Measurements from ENCODE around the gene KMT5C.

Gene KMT5C

DNA sequence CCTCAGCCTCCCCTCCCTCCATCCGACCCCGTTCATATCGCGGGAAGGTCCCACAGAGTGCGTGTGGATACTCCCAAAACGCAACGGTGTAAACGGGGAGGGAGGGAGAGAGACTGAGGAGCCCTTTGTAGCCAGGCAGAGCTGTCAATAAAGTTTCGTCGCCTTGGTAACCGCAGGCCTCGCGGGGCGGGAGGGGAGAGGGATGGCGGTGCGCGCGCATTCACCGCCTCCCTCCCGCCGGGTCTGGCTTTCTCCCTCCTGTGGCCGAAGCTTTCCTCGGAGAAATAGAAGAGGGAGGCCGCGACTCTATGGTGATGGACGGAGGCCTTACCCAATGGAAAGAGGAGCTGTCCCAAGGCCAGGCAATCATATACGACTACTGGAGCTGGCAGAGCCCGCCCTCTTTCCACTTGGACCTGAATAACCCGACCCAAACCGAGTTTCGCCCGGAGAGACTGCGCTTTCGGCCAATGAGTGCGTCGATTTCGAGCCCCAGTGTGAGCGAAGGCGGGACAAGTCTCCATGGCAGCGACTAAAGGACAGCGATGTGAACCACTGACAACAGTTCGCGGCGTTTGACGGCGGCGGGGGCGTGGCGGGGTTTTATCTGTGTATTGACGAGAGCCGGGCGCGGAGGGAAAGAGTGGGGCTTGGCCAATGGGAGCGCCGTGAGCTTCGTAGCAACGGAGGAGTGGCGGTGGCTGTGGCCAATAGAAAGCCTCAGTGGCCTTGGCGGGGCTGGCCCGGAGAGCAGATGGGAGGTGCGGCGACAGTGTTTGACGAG, at the start of gene KMT5C:
TSS of gene KMT5C (plus strand) at position 772 of the 784 bp plus-strand sequence. CDS start 2,061 bp downstream, outside the sequence.
- TF ChIP-seq POLR2A (IDR thresholded peaks at IDR 0.05; ENCODE audit: extremely low read depth, insufficient read length) = no peak
- TF ChIP-seq, protein P1, sequence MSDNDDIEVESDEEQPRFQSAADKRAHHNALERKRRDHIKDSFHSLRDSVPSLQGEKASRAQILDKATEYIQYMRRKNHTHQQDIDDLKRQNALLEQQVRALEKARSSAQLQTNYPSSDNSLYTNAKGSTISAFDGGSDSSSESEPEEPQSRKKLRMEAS (IDR thresholded peaks at IDR 0.05; ENCODE audit: low read depth, low read length) = peak; percentile 29; the same call in 1 of the 2 replicates
- peak; percentile 98 for DNase-seq (ENCODE audit: low read depth)
- peak within 1 kb of the TSS; percentile 59 for H3K4me3 ChIP-seq (ENCODE audit: low read depth, low read length)

DNA sequence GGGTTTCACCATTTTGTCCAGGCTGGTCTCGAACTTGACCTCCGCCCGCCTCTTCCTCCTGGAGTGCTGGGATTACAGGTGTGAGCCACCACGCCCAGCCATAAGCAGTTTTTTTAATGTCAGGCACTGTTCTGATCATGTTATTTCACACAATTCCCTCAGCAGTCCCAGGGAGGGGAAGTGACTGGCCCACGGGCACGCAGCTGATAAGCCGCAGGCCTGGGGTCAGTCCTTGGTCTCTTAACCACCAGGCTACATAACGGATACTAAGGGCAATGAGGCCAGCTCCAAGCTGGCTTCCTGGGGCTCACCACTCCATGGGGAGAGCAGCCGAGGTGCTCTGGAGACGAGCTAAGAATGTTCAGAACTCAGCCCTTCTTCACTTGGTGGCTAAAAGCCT, 42.4 kb upstream of the KMT5C start:
- H3K4me3 ChIP-seq (ENCODE audit: low read depth, low read length) = no peak overlapping the region
- no peak for DNase-seq (ENCODE audit: low read depth)
- TF ChIP-seq, protein P2, sequence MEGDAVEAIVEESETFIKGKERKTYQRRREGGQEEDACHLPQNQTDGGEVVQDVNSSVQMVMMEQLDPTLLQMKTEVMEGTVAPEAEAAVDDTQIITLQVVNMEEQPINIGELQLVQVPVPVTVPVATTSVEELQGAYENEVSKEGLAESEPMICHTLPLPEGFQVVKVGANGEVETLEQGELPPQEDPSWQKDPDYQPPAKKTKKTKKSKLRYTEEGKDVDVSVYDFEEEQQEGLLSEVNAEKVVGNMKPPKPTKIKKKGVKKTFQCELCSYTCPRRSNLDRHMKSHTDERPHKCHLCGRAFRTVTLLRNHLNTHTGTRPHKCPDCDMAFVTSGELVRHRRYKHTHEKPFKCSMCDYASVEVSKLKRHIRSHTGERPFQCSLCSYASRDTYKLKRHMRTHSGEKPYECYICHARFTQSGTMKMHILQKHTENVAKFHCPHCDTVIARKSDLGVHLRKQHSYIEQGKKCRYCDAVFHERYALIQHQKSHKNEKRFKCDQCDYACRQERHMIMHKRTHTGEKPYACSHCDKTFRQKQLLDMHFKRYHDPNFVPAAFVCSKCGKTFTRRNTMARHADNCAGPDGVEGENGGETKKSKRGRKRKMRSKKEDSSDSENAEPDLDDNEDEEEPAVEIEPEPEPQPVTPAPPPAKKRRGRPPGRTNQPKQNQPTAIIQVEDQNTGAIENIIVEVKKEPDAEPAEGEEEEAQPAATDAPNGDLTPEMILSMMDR (IDR thresholded peaks at IDR 0.05; ENCODE audit: low read depth, low read length) = no peak
- TF ChIP-seq POLR2A (IDR thresholded peaks at IDR 0.05; ENCODE audit: extremely low read depth, insufficient read length) (no peak), MYC (IDR thresholded peaks at IDR 0.05; ENCODE audit: low read depth, low read length) (no peak)
- TF ChIP-seq, protein P1 (IDR thresholded peaks at IDR 0.05; ENCODE audit: low read depth, low read length) = no peak

DNA sequence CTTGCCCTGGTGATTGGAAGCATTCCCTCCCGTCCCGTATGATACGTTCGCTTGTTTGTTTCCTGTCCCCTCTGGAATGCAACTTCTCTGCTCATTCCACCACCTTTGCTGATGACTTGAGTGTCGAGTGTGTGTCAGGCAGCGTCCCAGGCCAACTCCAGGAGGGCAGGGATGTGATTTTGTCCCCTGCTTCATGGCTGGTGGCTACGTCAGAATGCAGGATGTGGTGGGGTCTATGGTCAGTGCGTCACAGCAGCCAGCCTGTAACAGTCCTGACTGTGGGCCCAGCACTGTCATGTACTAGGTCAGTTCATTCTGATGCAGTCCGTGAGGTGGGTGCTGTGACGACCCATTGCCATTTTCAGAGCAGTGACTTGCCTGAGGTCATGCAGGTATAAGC, 39.7 kb upstream of the KMT5C start:
- DNase-seq (ENCODE audit: low read depth) = no peak

DNA sequence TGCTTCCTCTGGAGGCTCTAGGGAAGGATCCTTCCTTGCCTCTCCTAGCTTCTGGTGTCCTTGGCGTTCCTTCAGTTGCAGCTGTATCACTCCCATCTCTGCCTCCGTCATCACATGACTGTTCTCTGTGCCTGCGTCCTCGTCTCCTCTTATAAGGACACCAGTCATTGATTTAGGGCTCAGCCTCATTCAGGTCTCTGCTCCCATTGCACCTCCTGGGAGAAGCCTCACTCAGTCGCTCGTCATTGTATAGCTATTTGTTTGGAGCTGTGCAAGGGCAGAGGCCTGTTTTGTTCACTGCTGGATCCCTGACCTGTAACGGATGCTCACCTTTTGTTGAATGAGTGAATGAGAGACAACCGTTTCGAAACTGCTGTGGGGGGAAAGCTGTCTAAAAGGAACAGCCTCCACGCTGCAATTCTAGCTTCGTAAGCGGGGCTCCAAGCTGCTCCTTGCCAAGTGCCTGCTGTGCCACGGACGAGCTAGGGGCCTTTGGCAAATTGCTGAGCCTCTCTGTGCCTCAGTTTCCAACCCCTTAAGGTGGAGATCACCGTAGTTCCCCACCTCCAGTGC, 38.7 kb upstream of the KMT5C start:
- DNase-seq (ENCODE audit: low read depth) = no peak
- TF ChIP-seq MYC (IDR thresholded peaks at IDR 0.05; ENCODE audit: low read depth, low read length) (no peak), POLR2A (IDR thresholded peaks at IDR 0.05; ENCODE audit: extremely low read depth, insufficient read length) (no peak)
- TF ChIP-seq, protein P2 (IDR thresholded peaks at IDR 0.05; ENCODE audit: low read depth, low read length) = no peak
- TF ChIP-seq, protein P1 (IDR thresholded peaks at IDR 0.05; ENCODE audit: low read depth, low read length) = no peak
- H3K4me3 ChIP-seq (ENCODE audit: low read depth, low read length) = no peak overlapping the region

More for the DNA sequence above, 39.7 kb upstream of the KMT5C start:
- TF ChIP-seq, protein P1 (IDR thresholded peaks at IDR 0.05; ENCODE audit: low read depth, low read length) = no peak
- TF ChIP-seq MYC (IDR thresholded peaks at IDR 0.05; ENCODE audit: low read depth, low read length) (no peak), POLR2A (IDR thresholded peaks at IDR 0.05; ENCODE audit: extremely low read depth, insufficient read length) (no peak)
- TF ChIP-seq, protein P2 (IDR thresholded peaks at IDR 0.05; ENCODE audit: low read depth, low read length) = no peak
- H3K4me3 ChIP-seq (ENCODE audit: low read depth, low read length) = no peak overlapping the region

DNA sequence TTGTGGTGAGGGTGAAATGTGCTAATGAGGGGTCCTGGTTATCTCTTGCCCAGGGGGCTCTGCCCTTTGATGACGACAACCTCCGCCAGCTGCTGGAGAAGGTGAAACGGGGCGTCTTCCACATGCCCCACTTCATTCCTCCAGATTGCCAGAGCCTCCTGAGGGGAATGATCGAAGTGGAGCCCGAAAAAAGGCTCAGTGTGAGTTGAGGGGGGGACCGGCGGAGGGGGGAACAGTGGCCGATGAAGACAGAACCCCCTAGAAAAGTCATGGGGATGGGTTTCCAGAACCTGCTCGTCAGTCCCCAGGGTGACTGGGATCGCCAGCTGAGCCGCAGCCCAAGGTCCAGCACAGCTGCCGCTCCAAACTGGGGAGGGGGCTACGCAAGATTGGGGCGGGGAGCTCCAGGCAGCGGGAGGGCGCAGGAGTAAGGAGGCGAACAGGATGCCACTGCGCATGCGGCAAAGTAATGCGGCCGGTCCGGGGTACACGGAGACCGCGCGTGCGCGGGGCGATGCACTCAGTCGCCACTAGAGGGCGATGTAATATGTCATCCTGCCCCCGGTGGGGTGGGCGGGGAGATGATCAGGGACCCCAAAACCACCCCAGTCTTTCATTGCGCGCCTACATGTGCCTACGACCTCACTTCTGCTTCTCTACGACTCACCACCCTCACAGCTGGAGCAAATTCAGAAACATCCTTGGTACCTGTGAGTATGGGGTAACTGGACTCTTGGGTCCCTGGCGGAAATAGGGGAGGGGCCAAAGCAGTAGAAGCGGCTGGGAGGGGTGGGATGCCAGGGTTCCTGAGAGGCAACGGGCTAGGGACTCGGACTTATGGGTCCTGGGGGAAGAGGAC, 38.0 kb upstream of the KMT5C start:
- TF ChIP-seq, protein P1 (IDR thresholded peaks at IDR 0.05; ENCODE audit: low read depth, low read length) = peak; percentile 23; the same call in 1 of the 2 replicates
- TF ChIP-seq MYC (IDR thresholded peaks at IDR 0.05; ENCODE audit: low read depth, low read length) (no peak), POLR2A (IDR thresholded peaks at IDR 0.05; ENCODE audit: extremely low read depth, insufficient read length) (no peak)
- TF ChIP-seq, protein P2 (IDR thresholded peaks at IDR 0.05; ENCODE audit: low read depth, low read length) = peak; percentile 63
- peak; percentile 71 for DNase-seq (ENCODE audit: low read depth)
- no peak overlapping the region for H3K4me3 ChIP-seq (ENCODE audit: low read depth, low read length)
